Measurements from ENCODE around the gene ABCB8. TPM values are rescaled to one million over a fixed set of nuclear protein-coding genes. Genes with fewer than 3 reads are reported as not detected.
A peak's percentile ranks its signal among the peaks of the same experiment; 100 is the strongest.

The ABCB8 gene
- total and polyA plus RNA-seq, 9 of the 15 experiments (the other 6 are each of a cell fraction or from before 2014, with no cell fraction given): 7.6 to 106 (median 36.3) TPM

DNA sequence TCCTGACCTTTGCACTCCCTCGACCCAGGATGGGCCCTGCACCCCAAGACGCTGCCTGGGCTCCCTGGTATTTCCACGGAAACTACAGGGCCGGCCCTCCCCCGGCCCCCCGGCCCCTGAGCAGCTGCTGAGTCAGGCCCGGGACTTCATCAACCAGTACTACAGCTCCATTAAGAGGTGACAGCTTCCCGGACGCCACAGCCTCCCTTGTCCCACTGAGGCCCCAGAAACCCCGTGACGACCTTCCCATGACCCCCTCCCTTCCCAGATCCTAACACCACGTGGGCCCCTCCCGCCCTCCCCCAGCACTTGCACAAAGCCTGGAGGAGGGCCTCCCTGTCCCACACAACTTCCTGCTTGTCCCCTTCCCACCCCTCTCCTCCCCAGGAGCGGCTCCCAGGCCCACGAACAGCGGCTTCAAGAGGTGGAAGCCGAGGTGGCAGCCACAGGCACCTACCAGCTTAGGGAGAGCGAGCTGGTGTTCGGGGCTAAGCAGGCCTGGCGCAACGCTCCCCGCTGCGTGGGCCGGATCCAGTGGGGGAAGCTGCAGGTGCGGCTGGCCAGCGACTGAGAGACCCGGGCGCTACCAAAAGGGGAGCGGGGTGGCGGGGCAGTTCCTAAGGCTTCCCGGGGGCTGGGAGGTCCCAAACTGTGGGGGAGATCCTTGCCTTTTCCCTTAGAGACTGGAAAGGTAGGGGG is 31.7 kb upstream of the ABCB8 start (continued):
- TF ChIP-seq MTA2 (IDR thresholded peaks at IDR 0.05; ENCODE audit: low read depth): no peak
- TF ChIP-seq AFF1 (IDR thresholded peaks at IDR 0.05; ENCODE audit: low read depth in 1 of 2, partially characterized antibody in 2 of 2): no peak
- TF ChIP-seq PHF8 (IDR thresholded peaks at IDR 0.05; ENCODE audit: borderline replicate concordance, low read length): peak; percentile 45; the same call in 1 of the 2 replicates
- no peak for TF ChIP-seq TAF15 (IDR thresholded peaks at IDR 0.05; ENCODE audit: low read depth, low read length)
- TF ChIP-seq, protein P1, sequence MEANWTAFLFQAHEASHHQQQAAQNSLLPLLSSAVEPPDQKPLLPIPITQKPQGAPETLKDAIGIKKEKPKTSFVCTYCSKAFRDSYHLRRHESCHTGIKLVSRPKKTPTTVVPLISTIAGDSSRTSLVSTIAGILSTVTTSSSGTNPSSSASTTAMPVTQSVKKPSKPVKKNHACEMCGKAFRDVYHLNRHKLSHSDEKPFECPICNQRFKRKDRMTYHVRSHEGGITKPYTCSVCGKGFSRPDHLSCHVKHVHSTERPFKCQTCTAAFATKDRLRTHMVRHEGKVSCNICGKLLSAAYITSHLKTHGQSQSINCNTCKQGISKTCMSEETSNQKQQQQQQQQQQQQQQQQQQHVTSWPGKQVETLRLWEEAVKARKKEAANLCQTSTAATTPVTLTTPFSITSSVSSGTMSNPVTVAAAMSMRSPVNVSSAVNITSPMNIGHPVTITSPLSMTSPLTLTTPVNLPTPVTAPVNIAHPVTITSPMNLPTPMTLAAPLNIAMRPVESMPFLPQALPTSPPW (CRISPR knock-in tag; IDR thresholded peaks at IDR 0.05): peak; percentile 70
- TF ChIP-seq HBP1 (CRISPR knock-in tag; IDR thresholded peaks at IDR 0.05): no peak
- TF ChIP-seq PML (IDR thresholded peaks at IDR 0.05; ENCODE audit: low read length): no peak
- TF ChIP-seq, protein P2, sequence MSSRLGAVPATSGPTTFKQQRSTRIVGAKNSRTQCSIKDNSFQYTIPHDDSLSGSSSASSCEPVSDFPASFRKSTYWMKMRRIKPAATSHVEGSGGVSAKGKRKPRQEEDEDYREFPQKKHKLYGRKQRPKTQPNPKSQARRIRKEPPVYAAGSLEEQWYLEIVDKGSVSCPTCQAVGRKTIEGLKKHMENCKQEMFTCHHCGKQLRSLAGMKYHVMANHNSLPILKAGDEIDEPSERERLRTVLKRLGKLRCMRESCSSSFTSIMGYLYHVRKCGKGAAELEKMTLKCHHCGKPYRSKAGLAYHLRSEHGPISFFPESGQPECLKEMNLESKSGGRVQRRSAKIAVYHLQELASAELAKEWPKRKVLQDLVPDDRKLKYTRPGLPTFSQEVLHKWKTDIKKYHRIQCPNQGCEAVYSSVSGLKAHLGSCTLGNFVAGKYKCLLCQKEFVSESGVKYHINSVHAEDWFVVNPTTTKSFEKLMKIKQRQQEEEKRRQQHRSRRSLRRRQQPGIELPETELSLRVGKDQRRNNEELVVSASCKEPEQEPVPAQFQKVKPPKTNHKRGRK (tag; IDR thresholded peaks at IDR 0.05): no peak
- TF ChIP-seq ZNF584 (CRISPR knock-in tag; IDR thresholded peaks at IDR 0.05; ENCODE audit: low read depth): no peak
- TF ChIP-seq POLR2B (IDR thresholded peaks at IDR 0.05; ENCODE audit: low read depth, partially characterized antibody): no peak
- TF ChIP-seq ZFX (CRISPR knock-in tag; IDR thresholded peaks at IDR 0.05): no peak
- no peak for TF ChIP-seq ZNF398 (CRISPR knock-in tag; IDR thresholded peaks at IDR 0.05)
- no peak for TF ChIP-seq CAMTA2 (CRISPR knock-in tag; conservative IDR thresholded peaks at IDR 0.05)
- no peak for TF ChIP-seq ILK (tag; IDR thresholded peaks at IDR 0.05; ENCODE audit: borderline replicate concordance, low read depth)
- TF ChIP-seq SMARCE1 (IDR thresholded peaks at IDR 0.05): no peak
- no peak for TF ChIP-seq ZNF384 (IDR thresholded peaks at IDR 0.05; ENCODE audit: low read depth, low read length)
- no peak for TF ChIP-seq NUFIP1 (IDR thresholded peaks at IDR 0.05; ENCODE audit: partially characterized antibody)

All from K562 (cell line).